H1 (cell line): ENCODE results near the gene MYPN. TPM values are rescaled to one million over a fixed set of nuclear protein-coding genes. Genes with fewer than 3 reads are reported as not detected.

ENCODE experiments used
- ASH2L ChIP-seq: fragments of 200-600, 300-600 bp; sonication (generic); IDR thresholded peaks from one replicate; pipeline ENCODE4 v1.7.1; 2017; ENCODE audit warnings: low read length
- CHD1 ChIP-seq: IDR thresholded peaks from 2 replicates; pipeline ENCODE4 v1.6.1; 2012; ENCODE audit warnings: low read depth, low read length, improper control_type of control experiment
- GTF2F1 ChIP-seq: IDR thresholded peaks from 2 replicates; pipeline ENCODE4 v1.6.1; 2012; ENCODE audit warnings: low read depth, low read length, improper control_type of control experiment, borderline replicate concordance
- JUND ChIP-seq: IDR thresholded peaks from 2 replicates; pipeline ENCODE4 v1.6.1; 2011; ENCODE audit warnings: mild to moderate bottlenecking, improper control_type of control experiment, low read length
- PHF8 ChIP-seq: fragments of 200-600 bp; sonication (generic); conservative IDR thresholded peaks from 2 replicates; pipeline ENCODE4 v1.7.1; 2012; ENCODE audit warnings: low read depth, mild to moderate bottlenecking, inconsistent platforms, low read length, moderate library complexity
- POLR2A ChIP-seq, 2 experiments: IDR thresholded peaks; 1 replicate in 1 of 2; 2 replicates in 1 of 2; pipeline ENCODE4 v1.6.1; 2011; ENCODE audit warnings: low read depth in 2 of 2, low read length in 2 of 2, mild to moderate bottlenecking in 2 of 2; ENCODE audit errors: control extremely low read depth in 1 of 2
- SIRT6 ChIP-seq: IDR thresholded peaks from one replicate; pipeline ENCODE4 v1.7.1; 2012; ENCODE audit warnings: low read length, inconsistent platforms
- SP1 ChIP-seq: IDR thresholded peaks from 2 replicates; pipeline ENCODE4 v1.6.1; 2011; ENCODE audit warnings: low read depth, low read length
- TAF1 ChIP-seq: IDR thresholded peaks from 2 replicates; pipeline ENCODE4 v1.6.1; 2011; ENCODE audit warnings: mild to moderate bottlenecking, low read depth, low read length
- polyA plus RNA-seq, 7 experiments: library from polyadenylated mRNA; depleted of rRNA in 3 of 7; stranded (reverse) in 5 of 7; unstranded in 2 of 7; fragments of >200 nt in 5 of 7; fragments of 200-250 nt in 2 of 7; gene quantifications; 1 replicate in 5 of 7; 2 replicates in 1 of 7; 4 replicates in 1 of 7; pipeline versions ENCODE4 v1.2.1 to v1.2.3, GENCODE V29; 2011 to 2013; ENCODE audit warnings: missing spikeins in 2 of 7, mixed read lengths in 2 of 7
- total RNA-seq: library from RNA; stranded (reverse); fragmentation: NEBNext Ultra II Directional; extraction: Animal tissue kit (Norgen Biotek cat#: 25700); gene quantifications from 2 replicates; pipeline ENCODE4 v1.2.1, GENCODE V29; 2021
- TF ChIP-seq, protein P1 (sequence below): fragments of 300-600 bp; sonication (generic); IDR thresholded peaks from 2 replicates; pipeline ENCODE4 v1.7.1; 2012; ENCODE audit warnings: low read length, moderate library complexity, mild to moderate bottlenecking, inconsistent platforms; ENCODE audit not compliant: insufficient replicate concordance
- TF ChIP-seq, protein P2 (sequence below): IDR thresholded peaks from 2 replicates; pipeline ENCODE4 v1.6.1; 2011; ENCODE audit warnings: low read length, improper control_type of control experiment

MYPN gene
- total and polyA plus RNA-seq, 2 of the 8 experiments (the other 6 are each of a cell fraction or from before 2014, with no cell fraction given), result not detected

DNA sequence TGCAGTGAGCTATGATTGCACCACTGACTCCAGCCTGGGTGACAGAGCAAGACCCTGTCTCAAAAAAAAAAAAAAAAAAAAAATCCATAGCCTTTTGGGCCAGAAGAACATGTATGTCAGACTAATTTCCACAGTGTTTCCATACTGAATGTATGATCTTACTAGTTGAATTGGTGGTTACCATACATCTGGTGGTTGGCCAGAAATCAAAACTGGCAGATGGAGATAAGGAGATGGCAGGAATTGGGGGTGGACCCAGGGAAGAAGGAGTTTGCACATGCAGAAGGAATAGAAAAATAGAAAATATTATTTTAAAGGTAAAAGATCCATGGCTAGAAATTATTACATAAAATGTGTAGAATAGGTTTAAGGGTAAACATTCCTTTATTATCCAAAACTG, 126.3 kb downstream of the MYPN start (continued):
- TF ChIP-seq, protein P1, sequence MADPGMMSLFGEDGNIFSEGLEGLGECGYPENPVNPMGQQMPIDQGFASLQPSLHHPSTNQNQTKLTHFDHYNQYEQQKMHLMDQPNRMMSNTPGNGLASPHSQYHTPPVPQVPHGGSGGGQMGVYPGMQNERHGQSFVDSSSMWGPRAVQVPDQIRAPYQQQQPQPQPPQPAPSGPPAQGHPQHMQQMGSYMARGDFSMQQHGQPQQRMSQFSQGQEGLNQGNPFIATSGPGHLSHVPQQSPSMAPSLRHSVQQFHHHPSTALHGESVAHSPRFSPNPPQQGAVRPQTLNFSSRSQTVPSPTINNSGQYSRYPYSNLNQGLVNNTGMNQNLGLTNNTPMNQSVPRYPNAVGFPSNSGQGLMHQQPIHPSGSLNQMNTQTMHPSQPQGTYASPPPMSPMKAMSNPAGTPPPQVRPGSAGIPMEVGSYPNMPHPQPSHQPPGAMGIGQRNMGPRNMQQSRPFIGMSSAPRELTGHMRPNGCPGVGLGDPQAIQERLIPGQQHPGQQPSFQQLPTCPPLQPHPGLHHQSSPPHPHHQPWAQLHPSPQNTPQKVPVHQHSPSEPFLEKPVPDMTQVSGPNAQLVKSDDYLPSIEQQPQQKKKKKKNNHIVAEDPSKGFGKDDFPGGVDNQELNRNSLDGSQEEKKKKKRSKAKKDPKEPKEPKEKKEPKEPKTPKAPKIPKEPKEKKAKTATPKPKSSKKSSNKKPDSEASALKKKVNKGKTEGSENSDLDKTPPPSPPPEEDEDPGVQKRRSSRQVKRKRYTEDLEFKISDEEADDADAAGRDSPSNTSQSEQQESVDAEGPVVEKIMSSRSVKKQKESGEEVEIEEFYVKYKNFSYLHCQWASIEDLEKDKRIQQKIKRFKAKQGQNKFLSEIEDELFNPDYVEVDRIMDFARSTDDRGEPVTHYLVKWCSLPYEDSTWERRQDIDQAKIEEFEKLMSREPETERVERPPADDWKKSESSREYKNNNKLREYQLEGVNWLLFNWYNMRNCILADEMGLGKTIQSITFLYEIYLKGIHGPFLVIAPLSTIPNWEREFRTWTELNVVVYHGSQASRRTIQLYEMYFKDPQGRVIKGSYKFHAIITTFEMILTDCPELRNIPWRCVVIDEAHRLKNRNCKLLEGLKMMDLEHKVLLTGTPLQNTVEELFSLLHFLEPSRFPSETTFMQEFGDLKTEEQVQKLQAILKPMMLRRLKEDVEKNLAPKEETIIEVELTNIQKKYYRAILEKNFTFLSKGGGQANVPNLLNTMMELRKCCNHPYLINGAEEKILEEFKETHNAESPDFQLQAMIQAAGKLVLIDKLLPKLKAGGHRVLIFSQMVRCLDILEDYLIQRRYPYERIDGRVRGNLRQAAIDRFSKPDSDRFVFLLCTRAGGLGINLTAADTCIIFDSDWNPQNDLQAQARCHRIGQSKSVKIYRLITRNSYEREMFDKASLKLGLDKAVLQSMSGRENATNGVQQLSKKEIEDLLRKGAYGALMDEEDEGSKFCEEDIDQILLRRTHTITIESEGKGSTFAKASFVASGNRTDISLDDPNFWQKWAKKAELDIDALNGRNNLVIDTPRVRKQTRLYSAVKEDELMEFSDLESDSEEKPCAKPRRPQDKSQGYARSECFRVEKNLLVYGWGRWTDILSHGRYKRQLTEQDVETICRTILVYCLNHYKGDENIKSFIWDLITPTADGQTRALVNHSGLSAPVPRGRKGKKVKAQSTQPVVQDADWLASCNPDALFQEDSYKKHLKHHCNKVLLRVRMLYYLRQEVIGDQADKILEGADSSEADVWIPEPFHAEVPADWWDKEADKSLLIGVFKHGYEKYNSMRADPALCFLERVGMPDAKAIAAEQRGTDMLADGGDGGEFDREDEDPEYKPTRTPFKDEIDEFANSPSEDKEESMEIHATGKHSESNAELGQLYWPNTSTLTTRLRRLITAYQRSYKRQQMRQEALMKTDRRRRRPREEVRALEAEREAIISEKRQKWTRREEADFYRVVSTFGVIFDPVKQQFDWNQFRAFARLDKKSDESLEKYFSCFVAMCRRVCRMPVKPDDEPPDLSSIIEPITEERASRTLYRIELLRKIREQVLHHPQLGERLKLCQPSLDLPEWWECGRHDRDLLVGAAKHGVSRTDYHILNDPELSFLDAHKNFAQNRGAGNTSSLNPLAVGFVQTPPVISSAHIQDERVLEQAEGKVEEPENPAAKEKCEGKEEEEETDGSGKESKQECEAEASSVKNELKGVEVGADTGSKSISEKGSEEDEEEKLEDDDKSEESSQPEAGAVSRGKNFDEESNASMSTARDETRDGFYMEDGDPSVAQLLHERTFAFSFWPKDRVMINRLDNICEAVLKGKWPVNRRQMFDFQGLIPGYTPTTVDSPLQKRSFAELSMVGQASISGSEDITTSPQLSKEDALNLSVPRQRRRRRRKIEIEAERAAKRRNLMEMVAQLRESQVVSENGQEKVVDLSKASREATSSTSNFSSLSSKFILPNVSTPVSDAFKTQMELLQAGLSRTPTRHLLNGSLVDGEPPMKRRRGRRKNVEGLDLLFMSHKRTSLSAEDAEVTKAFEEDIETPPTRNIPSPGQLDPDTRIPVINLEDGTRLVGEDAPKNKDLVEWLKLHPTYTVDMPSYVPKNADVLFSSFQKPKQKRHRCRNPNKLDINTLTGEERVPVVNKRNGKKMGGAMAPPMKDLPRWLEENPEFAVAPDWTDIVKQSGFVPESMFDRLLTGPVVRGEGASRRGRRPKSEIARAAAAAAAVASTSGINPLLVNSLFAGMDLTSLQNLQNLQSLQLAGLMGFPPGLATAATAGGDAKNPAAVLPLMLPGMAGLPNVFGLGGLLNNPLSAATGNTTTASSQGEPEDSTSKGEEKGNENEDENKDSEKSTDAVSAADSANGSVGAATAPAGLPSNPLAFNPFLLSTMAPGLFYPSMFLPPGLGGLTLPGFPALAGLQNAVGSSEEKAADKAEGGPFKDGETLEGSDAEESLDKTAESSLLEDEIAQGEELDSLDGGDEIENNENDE, result no peak
- TF ChIP-seq JUND, result no peak
- TF ChIP-seq SIRT6, result no peak
- no peak for TF ChIP-seq PHF8
- TF ChIP-seq, protein P2, sequence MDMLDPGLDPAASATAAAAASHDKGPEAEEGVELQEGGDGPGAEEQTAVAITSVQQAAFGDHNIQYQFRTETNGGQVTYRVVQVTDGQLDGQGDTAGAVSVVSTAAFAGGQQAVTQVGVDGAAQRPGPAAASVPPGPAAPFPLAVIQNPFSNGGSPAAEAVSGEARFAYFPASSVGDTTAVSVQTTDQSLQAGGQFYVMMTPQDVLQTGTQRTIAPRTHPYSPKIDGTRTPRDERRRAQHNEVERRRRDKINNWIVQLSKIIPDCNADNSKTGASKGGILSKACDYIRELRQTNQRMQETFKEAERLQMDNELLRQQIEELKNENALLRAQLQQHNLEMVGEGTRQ, result no peak
- TF ChIP-seq ASH2L, result no peak
- no peak for TF ChIP-seq GTF2F1
- no peak for TF ChIP-seq POLR2A (IDR thresholded peaks at IDR 0.05; ENCODE audit: control extremely low read depth in 1 of 2, low read depth in 2 of 2, low read length in 2 of 2)
- no peak for TF ChIP-seq CHD1
- no peak for TF ChIP-seq TAF1
- TF ChIP-seq SP1, result no peak
- TF ChIP-seq, all 59 proteins: peak for 0
